A172 (cell line): ENCODE results near the gene IGFALS. TPM values are rescaled to one million over a fixed set of nuclear protein-coding genes. Genes with fewer than 3 reads are reported as not detected.

ENCODE experiments used
- DNase-seq: peaks from one replicate; pipeline ENCODE4 v3.0.0-alpha.2; 2015; ENCODE audit warnings: low spot score
- total RNA-seq: library from RNA; depleted of rRNA; stranded (reverse); fragments of >200 nt; shearing (Covaris generic); gene quantifications from 2 replicates; pipeline ENCODE4 v1.2.3, GENCODE V29; 2014; rRNA removed

Gene IGFALS
- total RNA-seq, result not detected in 2 replicates

DNA sequence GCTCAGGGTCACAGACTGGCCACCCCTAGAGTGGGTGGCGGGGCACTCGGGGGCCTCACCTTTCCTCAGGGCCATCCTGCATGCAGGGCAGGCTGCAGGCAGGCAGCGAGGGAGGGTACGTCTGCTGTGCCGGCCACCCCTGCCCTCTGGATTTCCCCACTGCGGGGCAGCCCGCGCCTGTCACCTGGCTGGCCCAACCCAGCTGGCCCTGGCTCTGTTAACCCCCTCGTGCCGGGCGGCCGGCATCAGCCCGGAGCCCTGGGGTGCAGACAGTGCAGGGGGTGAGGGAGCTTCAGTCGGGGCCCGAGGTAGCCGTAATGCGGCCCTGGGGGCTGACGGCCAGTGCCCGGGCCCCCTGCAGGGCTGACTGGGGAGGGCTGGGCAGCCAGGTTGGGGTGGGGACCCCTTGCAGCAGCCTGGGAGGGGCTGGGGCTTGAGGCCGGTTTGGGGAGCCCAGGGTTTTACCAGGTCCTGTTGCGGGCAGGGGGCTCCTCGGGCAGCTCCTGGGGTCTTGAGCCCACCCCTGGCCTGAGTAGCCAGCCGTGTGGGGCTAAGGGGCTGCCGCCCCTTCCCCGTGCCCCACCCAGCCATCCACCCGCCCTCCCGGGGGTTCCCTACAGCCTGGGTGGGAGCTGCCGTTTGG lies at the start of gene IGFALS:
Gene IGFALS (minus strand): TSS at position 128 of the 643 bp plus-strand sequence. CDS start 53 bp downstream, at position 75.
- DNase-seq, result no peak

DNA sequence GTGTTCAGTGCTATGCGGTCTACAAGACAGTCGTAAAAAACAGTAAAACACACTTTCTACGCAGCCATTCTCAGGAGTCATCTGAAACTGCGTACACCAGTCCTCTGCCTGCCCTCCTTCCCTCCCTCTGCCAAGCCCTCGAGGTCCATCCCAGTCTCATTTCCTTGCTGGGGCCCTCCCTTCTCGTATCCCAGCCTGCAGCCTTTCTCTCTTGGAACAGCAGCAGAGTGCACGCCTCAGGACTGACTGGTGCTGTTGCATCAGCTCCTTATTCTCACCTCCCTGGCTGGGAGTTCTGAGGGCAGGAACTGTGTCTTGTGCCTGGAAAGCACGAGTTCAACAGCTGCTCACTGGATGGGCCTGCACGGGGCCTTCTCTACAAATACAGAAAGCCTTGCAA lies 46.0 kb upstream of the IGFALS start:
- no peak for DNase-seq

DNA sequence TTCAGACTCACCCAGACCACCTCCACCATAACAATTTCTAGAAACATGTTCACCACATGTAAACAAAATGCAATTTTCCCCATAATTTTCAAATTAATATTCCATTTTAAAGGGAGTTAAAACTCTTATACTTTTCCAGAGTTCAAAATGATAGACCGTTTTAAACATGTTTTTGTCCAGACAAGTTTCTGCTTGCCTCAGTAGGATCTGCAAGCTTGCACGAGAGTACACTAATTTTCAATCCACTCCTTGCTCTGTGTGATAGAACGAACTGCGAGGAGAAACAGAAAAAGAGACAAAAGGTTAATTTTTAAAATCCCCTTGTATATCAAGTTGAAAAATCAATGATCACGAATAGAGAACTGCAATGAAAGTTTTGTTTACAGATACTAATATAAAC lies 40.6 kb upstream of the IGFALS start:
- no peak for DNase-seq

DNA sequence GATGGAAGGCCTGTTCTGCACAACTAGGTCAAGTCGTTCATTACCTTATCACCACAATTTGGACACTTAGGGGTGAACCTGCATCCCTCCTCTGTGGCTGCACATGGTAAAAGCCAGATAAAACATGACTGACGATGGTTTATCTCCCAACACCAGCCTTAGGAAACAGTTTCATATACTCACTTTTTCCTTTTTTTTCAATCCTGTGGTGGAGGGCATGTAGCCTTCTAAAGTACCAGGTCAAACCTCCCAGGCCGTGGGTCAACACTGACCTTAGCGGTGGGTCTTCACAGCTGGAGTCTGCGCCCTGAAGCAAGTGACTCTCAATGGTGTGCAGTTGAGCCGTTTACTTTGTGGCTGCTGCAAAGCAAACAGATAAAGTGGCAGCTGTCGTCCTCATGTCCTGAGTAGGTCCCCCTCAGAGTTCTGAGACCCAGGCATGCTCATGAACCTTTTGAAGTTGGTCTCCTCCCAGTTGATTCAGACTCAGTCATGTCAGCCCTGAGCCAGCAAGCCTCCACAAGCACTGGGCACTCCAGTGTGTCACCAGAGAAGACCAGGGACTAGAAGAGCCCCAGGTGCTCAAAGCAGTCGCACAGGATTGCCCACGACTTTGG lies 39.4 kb upstream of the IGFALS start:
- no peak for DNase-seq

DNA sequence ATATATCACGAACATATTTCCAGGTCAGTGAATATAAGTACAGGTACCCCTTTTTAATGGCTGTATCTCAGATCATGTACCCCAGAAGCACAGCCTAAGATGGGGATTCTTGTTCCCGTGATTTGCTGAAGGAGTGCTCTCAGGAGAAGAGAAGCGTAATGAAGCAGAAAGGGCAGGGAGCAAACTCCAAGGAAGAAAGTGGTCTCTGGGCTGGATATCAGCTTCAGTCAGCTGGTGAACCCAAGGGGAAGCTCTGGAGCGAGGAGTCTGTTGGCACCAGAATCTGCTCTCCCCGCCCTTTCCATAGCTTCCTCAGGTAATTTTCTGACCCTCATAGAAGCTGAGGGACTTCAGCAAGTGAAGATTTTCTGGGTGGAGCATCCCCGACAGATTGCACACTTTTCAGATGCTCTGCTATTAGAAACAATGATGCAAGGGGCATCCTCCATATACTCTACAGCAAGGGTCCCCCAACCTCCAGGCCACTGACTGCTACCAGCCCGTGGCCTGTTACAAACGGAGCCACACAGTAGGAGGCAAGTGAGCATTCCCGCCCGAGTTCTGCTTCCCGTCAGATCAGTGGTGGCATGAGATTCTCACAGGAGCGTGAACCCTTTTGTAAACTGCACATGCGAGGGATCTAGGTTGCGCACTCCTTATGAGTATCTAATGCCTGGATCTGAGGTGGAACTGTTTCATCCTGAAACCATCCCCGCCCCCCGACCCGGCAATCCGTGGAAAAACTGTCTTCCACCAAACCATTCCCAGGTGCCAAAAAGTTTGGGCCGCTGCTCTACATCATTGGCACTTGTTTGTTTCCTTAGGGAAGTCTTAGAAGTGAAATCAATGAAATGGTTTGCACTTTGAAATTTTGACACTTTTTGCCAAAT lies 37.9 kb upstream of the IGFALS start:
- no peak for DNase-seq

DNA sequence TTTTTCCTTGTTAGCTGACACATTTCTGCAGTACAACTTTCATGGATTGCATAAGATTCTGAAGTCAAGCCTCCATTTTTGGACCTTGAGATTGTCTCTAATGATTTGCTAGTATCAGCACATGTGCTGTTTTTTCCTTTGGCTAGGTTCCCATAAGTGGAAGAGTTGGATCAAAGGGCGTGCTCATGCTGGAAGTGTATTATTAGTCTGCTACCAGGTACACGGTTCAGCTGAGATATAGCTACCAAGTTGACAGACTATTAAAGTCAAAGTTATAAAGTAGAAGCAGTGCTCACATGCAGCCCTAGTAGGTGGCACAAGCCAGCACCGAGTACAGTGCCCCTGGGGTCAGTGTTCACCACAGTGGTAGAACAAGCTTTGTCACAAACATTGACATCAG lies 36.7 kb upstream of the IGFALS start:
- DNase-seq, result no peak

DNA sequence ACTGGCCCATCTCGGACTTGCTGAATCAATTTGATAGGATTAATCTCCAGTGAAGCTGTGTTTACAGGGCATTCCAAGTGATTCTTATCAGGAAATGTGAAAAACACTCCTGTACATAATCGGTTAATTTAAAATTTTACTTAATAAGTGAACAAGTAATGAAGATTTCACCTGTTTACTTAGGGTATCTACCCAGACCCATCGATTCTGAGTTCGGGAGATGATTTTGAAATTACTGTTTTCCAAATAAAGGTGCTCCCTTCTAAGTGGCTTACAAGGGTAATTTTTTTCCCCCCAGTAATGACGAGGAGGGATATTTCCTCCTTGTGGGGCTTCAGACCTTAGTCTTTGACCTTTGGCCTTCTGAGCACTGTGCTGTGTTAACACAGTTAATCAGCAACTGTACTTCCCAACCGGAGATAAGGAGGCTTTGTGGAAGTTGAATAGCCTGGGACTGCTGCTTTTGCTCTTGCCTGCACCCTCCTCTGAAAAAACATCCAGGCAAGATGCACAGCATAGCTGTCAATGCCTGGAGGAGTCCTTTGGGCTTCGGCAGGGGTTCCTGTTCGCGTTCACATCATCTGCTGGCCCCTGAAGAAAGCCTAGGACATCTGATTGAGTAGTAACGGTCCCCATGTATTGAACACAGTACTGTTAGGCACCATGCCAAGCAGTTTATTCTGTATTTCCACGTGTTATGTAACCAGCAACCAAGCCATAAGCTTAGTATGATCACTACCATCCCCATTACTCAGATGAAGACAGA lies 35.3 kb upstream of the IGFALS start:
- DNase-seq, result no peak

DNA sequence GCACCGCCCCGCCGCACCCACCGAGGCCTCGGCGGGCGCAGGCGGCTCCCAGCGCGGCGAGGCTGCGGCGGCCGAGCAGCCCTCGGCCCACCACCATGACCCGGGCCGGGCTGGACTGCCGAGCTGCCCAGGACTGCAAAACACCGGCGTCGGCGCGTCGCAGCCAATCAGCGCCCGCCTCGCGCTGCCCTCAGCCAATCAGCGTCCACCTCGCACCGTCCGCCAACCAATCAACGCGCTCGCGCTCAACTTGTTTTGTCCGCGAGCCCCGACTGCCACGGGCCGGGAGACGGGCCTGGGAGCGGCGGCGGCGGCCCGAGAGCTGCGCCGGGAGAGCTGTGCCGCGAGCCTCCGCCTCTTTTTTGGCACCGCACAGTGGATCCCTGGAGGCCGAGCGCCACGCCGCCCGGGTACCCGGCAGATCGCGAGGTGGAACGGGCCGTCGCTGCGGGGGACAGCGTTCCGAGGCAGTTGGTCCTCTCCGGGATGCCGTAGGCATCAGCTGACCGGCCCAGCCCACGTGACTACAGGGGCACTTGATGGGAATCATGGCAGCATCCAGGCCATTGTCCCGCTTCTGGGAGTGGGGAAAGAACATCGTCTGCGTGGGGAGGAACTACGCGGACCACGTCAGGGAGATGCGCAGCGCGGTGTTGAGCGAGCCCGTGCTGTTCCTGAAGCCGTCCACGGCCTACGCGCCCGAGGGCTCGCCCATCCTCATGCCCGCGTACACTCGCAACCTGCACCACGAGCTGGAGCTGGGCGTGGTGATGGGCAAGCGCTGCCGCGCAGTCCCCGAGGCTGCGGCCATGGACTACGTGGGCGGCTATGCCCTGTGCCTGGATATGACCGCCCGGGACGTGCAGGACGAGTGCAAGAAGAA lies 33.4 kb upstream of the IGFALS start, which contains the start of the genes FAHD1 and HAGH:
Gene FAHD1 (plus strand): TSS at position 516 of the 883 bp plus-strand sequence. CDS start 33 bp downstream, at position 549.
Gene HAGH (minus strand): TSS at position 135 of the 883 bp plus-strand sequence. CDS start 38 bp downstream, at position 97.
- DNase-seq, result peak; percentile 88

DNA sequence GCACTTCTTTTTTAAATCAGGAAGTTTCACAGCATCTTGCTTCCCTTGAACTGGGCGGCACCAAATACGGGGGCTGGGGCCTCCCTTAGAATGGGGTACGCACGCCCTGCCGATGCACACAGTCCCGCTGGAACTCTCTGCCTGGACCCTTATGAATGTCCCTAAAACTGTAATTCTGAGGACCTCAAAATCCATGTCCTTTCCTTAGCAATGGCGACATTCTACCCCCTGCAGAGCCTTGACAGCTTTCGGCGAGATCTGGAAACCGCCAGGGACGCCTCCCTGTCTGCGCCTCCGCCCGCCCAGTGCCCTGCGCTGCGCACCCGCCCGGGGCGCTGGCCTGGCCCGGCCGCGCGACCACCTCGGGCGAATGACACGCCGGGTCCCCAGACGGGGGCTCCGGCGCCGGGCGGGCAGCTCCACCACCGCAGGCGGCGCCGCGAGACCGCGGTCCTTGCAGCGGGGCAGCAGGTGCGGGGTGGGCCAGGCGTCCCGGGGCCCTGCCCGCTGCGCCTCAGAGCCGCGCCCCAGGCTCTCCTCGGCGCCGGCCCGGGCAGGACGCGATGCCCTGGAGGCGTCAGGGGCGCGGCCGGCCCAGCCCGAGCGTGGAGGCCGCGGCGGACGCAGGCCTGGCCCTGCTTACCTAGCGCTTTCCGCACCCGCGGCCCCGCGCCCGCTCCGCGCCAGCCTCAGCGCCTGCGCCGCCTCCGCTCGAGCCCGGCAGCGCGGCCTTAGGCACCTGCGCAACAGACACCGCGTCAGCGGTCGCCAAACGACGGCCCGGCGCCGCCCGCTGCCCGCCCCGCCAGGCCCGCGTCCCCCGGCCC lies 32.6 kb upstream of the IGFALS start:
- peak; percentile 4 for DNase-seq

DNA sequence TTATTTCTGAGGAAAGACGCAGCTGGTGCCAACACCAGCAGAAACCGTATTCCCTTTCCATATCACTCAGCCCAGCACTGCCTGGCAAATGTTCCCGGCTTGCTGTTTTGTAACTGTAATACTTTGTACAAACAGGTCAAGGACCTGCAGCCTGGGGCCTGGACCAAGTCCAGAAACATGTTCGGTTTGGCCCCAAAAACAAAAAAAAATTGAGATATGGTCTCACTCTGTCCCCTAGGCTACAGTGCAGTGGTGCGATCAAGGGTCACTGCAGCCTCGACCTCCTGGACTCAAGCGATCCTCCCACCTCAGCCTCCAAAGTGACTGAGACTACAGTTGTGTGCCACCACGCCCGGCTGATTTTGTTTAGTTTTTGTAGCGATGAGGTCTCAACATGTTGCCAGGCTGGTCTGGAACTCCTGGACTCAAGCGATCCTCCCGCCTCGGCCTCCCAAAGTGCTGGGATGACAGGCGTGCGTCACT lies 31.9 kb upstream of the IGFALS start:
- no peak for DNase-seq

DNA sequence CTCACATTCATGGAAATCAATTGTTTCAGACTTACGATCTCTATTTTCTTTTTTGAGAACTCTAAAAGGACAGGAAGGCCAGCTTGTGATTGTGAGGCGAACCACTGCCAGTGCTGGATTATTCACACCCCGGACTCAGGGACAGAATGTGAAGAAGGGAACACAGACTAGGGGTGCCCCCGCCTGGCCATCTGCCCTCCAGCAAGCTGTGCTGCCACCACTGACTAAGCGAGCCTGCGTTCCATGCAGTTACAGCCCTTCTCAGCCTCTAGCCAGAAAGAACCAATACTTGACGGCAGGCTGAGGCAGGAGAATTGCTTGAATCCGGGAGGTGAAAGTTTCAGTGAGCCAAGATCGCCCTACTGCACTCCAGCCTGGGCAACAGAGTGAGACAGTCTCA lies 30.3 kb upstream of the IGFALS start:
- DNase-seq, result peak; percentile 35

DNA sequence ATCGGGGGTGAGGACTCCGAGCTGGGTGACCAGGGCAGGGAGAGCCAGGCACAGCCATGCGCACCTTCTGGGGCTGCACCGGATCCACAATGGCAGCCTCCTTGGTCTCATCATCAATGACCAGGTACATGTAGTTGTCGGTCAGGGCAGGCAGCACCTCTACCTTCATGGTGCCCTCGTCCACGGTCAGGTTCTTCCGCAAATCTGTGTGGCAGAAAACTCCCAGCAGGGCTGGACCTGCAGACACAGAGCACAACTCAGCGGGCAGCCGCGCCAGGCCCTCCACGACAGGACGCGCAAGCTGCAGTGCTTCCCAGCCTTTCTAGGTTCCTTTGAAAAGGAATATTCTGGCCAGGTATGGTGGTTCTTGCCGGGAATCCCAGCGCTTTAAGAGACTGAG lies 29.3 kb upstream of the IGFALS start:
- DNase-seq, result no peak

DNA sequence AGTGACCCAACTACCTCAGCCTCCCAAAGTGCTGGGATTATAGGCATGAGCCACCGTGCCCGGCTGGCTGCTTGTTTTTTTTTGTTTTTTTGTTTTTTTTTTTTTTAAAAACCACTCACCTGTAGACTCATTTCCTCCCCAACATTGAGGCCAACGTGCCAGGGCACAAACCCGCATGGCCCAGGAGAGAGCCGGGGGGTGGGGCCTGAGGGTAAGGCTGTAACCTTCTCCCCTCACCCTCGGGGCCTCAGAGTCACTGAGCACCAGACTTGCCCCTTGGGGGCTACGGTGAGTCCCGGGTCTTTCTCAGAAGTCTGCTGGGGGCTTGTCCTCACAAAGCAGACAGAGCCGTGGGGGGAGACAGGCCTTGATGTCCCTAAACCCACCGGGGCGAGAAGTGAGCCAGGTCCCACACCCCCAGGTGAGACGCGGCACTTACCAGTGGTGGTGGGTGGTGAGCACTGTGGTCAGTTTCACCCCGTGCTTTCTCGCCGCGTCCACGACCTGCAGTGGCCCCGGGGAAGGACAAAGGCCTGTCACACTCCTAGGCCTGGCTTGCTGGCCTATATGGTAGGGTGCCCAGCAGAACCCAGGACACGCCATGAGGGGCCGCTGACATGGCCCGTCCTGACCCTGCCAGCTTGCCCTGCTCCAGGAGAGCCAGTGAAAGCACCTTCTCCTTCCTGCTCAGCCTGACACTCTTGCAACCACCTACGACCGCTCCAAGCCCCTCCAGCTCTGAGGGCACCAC lies 28.5 kb upstream of the IGFALS start:
- no peak for DNase-seq

DNA sequence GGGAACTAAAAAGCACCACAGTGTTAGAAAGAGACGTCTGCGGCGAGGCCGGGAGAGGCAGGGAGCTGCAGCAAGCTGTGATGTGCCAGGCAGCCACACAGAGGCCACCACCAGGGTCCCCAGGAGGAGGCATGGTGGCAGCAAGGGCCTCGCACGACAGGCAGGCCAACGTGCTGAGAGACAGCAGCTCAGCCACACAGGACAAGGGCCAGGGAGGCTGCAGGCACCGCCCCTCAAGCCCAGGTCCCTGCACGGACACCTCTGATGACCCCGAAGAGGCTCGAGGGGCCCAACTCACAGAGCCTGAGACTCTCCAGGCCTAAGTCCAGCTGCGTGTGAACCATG lies 27.4 kb upstream of the IGFALS start:
- DNase-seq, result no peak

DNA sequence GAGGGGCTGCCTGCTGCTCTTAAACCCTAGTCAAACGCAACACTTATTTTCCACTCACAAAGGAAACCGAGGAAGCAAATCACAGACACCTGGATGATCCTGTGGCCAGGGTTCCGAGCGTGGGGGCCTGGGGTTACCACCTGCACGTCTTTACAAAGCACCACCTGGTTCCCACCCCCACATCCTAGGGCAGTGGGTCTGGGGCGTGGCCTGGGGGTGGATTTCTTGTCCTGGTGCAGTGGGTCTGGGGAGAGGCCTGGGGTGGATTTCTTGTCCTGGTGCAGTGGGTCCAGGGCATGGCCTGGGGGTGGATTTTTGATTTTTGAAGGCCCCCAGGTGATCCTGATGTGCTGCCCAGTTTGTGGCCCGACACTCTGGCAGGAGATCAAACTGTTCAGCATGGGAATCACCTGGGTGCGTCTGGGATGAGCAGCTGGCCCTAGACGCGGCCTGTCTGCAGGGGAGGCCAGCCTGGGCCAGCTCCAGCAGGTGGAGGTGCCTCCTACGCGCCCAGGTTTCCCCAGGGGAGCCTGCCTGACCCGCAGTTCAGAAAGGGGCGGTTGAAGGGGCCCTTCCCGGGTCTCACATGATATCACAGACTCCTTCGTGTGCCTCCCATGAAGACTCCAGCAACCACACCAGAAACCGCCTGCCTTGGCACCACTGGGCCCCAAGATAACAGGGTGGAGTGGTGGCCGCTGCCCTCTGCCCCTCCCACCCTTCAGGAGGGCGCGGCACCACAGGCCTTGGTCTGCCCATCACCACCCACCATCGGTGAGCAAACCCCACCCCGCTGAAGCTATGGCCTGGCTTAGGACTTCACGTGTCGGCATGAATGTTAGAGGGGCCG lies 26.8 kb upstream of the IGFALS start:
- DNase-seq, result no peak

DNA sequence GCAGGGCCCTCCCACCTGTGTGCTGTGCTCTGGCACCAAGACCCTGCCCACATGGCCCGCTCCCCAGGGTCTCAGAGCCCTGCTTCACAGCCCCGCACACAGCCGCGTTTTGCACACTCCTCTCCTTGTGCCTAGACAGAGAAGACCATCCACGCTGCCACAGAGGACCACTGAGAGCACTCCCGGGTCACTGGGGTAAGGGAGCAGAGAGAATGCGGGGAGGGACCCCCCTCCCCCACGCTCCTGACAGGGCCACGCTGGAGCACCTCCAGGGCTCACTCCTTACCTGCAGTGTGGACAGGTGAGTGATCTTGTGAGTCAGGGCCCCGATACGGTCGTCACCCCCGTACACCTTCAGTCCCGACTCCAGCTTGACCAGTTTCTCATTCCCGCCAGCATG lies 26.1 kb upstream of the IGFALS start:
- DNase-seq, result no peak

DNA sequence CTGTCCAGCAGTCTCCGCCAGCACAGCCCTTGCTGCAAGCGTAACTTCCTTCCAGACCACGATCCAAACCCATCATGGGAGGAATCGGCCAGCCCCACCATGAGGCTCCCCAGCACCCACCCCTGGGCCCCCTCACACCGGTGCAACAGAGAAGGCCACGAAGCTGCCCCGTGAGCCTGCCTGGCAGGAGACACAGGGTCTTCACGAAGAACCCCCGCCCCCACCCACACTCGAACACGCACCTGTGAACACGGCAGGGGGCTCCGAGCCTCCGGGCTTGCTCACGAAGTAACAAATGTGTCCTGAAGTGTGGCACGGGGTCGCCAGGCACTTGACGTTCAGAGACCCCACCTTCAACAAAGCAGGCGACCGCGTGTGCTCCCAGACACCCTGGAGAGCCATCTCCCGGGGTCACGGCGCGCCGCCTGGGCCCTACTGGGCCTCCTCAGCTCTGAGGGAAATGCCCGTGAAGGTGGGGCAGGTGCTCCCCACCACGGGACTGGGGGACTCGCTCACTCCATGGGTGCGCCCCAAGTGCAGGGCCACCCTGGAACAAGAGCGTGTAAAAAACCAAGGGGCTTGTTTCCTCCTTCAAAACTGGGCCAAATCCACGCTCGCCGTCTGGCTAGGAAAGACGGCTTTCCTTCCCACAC lies 25.5 kb upstream of the IGFALS start:
- no peak for DNase-seq
